ENCODE results near the gene NTM. TPM values are rescaled to one million over a fixed set of nuclear protein-coding genes. Genes with fewer than 3 reads are reported as not detected.

Gene NTM
- polyA plus RNA-seq, 1 experiment: 33.6 TPM

- Histone ChIP-seq H3K36me3 (ENCODE audit: control insufficient read depth, insufficient read depth, low read length) (no peaks in the 10 kb centered on the region), H3K27me3 (ENCODE audit: control insufficient read depth, insufficient read depth, low read length) (no peaks in the 10 kb centered on the region), H3K4me3 (ENCODE audit: low read depth, low read length) (no peak overlapping the region)
- ChIA-PET CTCF (interaction anchor here (0.6 to 7.9 kb wide), 13 partner anchors 11 to 260 kb away, joined by 3 to 151 read pairs (median 5); no protein-coding TSS in a partner anchor), POLR2A (no interaction called here)
- no peak for TF ChIP-seq CTCF (IDR thresholded peaks at IDR 0.05; ENCODE audit: insufficient read depth, low read depth, low read length)
- no peak for DNase-seq (ENCODE audit: low read depth)
These were observed 496.4 kb downstream of the NTM start for GRCh38 chr11:131866535-131867400.

- peak; percentile 18 for DNase-seq (ENCODE audit: low read depth)
- Histone ChIP-seq H3K4me3 (ENCODE audit: low read depth, low read length) (no peak overlapping the region), H3K27me3 (ENCODE audit: control insufficient read depth, insufficient read depth, low read length) (no peaks in the 10 kb centered on the region), H3K36me3 (ENCODE audit: control insufficient read depth, insufficient read depth, low read length) (no peaks in the 10 kb centered on the region)
- CTCF ChIA-PET: interaction anchor here (0.7 to 7.9 kb wide), 36 partner anchors 9 to 1203 kb away, joined by 3 to 151 read pairs (median 4); no protein-coding TSS in a partner anchor
- POLR2A ChIA-PET: interaction anchor here (0.6 to 1.4 kb wide), 2 partner anchors 21 to 259 kb away, joined by 5 read pairs; no protein-coding TSS in a partner anchor
- TF ChIP-seq CTCF (IDR thresholded peaks at IDR 0.05; ENCODE audit: insufficient read depth, low read depth, low read length): peak; percentile 94
These were observed 497.2 kb downstream of the NTM start for GRCh38 chr11:131867457-131868257.

- ChIA-PET CTCF (interaction anchor here (0.6 to 7.9 kb wide), 26 partner anchors 9 to 1195 kb away, joined by 3 to 151 read pairs (median 8); no protein-coding TSS in a partner anchor), POLR2A (interaction anchor here (1.4 kb wide), 1 partner anchor 258 kb away, joined by 5 read pairs; no protein-coding TSS in a partner anchor)
- no peak for DNase-seq (ENCODE audit: low read depth)
- Histone ChIP-seq H3K36me3 (ENCODE audit: control insufficient read depth, insufficient read depth, low read length) (no peaks in the 10 kb centered on the region), H3K4me3 (ENCODE audit: low read depth, low read length) (no peak overlapping the region), H3K27me3 (ENCODE audit: control insufficient read depth, insufficient read depth, low read length) (no peaks in the 10 kb centered on the region)
- no peak for TF ChIP-seq CTCF (IDR thresholded peaks at IDR 0.05; ENCODE audit: insufficient read depth, low read depth, low read length)
These were observed 498.5 kb downstream of the NTM start for GRCh38 chr11:131868629-131869507.

- DNase-seq (ENCODE audit: low read depth): no peak
- POLR2A ChIA-PET: interaction anchor here (0.6 kb wide), 1 partner anchor 170 kb away, joined by 4 read pairs; no protein-coding TSS in a partner anchor
- H3K27me3 ChIP-seq (ENCODE audit: control insufficient read depth, insufficient read depth, low read length): no peaks in the 10 kb centered on the region
- CTCF ChIA-PET: interaction anchor here (0.9 to 7.9 kb wide), 11 partner anchors 8 to 1194 kb away, joined by 3 to 151 read pairs (median 7); no protein-coding TSS in a partner anchor
- TF ChIP-seq CTCF (IDR thresholded peaks at IDR 0.05; ENCODE audit: insufficient read depth, low read depth, low read length): no peak
- H3K4me3 ChIP-seq (ENCODE audit: low read depth, low read length): no peak overlapping the region
- no peaks in the 10 kb centered on the region for H3K36me3 ChIP-seq (ENCODE audit: control insufficient read depth, insufficient read depth, low read length)
These were observed 499.9 kb downstream of the NTM start for GRCh38 chr11:131870305-131870704.

Measured in BJ (cell line).